ENCODE data around the gene CLCN4. TPM values are rescaled to one million over a fixed set of nuclear protein-coding genes. Genes with fewer than 3 reads are reported as not detected.

The CLCN4 gene
- total RNA-seq, 1 donor from 2014 or later, result 6.3 TPM

- no peak for DNase-seq (ENCODE audit: low spot score)
Observed at GRCh38 chrX:10240918-10241317, 84.1 kb downstream of the CLCN4 start.

GRCh38 chrX:10242026-10242425 is 85.3 kb downstream of the CLCN4 start:
- no peak for DNase-seq (ENCODE audit: low spot score)

GRCh38 chrX:10243106-10243505 is 86.3 kb downstream of the CLCN4 start:
- no peak for DNase-seq (ENCODE audit: low spot score)

DNA sequence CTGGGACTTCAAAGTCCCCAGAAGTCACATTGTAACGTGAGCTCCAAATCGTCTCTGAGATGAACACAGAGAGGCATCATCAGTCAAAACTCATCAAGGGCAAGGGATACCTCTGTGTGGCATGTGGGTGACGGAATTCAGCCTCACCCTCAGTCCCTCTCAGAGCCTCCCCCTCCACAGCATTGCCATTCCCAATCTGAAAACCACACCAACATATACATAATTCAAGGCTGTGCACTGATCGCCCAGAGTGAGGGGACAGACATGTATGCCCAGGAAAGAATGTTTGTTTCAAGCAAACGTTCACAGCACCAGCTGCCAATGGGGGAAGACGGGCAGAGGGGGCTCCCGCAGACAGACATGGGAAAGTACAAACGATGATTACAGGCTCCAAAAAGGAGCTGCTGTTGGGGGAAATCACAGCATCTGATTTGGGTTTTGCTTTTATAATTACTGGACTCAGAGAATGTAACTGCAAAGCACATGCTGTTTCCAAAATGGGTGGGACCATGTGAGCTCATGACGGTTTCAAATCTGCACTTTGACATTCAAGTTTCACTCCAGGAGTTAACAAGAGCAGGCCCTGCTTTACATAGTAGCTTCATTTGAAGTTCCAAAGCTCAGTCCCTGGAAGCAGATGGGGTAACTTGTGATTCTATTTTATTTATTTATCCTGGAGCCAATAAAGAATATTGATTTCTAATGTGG is 88.3 kb downstream of the CLCN4 start:
- DNase-seq (ENCODE audit: low spot score), result no peak

DNA sequence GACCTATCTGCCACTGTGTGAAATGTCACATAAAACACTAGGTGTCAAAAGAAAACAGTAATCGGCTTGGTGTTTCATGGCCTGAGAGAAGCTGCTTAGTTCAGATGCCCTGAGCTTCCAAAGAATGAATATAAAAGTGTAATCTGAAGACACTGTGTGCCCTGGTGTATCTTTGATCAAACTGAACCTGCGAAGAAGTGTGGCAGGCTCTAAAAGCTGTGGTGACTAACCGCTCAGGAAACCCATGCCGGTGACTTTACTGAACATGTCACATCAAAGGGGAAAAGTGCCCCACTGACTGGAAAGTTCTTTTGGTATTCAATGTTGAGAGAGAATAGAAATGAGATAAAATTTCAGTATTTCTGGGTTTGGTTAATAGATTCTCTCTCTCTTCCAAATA is 89.1 kb downstream of the CLCN4 start:
- no peak for DNase-seq (ENCODE audit: low spot score)

DNA sequence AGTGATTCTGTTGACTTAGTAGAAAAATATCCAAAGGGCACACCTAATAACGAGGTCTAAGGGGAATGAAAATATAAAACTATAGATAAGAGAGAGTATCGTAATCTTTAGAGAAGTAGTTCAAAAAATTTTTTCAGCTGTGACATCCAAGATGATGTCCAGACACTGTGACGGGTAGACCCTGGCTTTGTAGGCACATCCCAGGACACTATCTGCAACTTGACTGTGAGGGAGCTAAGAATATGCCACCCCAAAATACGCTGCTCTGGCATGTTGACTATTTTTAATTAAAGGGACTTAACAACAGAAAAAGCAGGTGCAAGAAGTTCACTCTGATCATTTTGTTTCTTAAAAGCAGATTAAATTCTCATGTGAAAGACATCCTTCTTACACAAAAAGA is 89.5 kb downstream of the CLCN4 start:
- DNase-seq (ENCODE audit: low spot score), result no peak

- DNase-seq (ENCODE audit: low spot score), result no peak
Observed at GRCh38 chrX:10246846-10247245, 90.1 kb downstream of the CLCN4 start.

GRCh38 chrX:10254739-10255138 is 98.0 kb downstream of the CLCN4 start:
- DNase-seq (ENCODE audit: low spot score), result no peak

- DNase-seq (ENCODE audit: low spot score), result peak; percentile 21
Observed at GRCh38 chrX:10259716-10260115, 102.9 kb downstream of the CLCN4 start.

DNA sequence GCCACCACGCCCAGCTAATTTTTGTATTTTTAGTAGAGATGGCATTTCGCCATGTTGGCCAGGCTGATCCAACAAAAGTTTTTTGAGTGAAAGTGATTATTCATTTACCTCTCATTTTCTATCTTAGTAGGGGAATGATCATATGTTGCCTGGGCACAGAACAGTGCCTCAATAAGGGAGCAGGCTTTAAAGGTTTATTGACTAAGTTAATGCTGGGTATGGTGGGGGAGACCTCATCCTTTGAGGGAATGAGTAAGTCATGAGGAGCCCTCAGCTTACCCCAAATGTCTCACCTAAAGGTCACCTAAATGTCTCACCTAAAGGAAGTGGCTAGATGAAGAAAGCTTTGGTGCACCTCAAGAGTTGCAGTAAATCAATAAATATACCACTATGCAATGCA is 109.0 kb downstream of the CLCN4 start:
- no peak for DNase-seq (ENCODE audit: low spot score)

- no peak for DNase-seq (ENCODE audit: low spot score)
Observed at GRCh38 chrX:10278716-10279115, 121.9 kb downstream of the CLCN4 start.

DNA sequence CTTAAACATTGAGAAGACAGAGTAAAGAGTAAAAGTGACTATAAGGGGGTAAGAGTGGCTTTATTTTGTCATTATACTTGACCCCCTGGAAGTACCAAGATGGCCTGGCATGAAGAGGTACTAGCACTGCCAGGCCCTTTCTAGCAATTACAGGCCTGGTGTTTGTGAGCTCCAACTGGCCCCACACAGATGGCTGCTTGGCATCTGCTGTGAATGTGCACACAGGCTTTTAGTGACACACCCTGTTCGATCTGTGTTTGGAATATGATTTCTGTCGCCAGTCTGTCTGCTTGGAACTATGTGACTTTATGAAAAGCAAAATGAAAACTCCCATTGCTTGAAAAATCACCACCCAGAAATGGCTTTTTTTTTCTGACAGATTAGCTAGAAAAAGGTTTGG is 123.3 kb downstream of the CLCN4 start:
- DNase-seq (ENCODE audit: low spot score), result no peak

GRCh38 chrX:10282490-10282889 is 125.7 kb downstream of the CLCN4 start:
- DNase-seq (ENCODE audit: low spot score), result no peak

- no peak for DNase-seq (ENCODE audit: low spot score)
Observed at GRCh38 chrX:10286195-10286594, 129.4 kb downstream of the CLCN4 start.

Other genes with a start within 250 kb of the CLCN4 start
- gene CLDN34, start 189.6 kb upstream of the CLCN4 start, total RNA-seq (ENCODE audit: insufficient read depth, low replicate concordance), result not detected

Measured in umbilical cord (tissue), 2 donors.